ENCODE data around the gene DTX3L.

DNA sequence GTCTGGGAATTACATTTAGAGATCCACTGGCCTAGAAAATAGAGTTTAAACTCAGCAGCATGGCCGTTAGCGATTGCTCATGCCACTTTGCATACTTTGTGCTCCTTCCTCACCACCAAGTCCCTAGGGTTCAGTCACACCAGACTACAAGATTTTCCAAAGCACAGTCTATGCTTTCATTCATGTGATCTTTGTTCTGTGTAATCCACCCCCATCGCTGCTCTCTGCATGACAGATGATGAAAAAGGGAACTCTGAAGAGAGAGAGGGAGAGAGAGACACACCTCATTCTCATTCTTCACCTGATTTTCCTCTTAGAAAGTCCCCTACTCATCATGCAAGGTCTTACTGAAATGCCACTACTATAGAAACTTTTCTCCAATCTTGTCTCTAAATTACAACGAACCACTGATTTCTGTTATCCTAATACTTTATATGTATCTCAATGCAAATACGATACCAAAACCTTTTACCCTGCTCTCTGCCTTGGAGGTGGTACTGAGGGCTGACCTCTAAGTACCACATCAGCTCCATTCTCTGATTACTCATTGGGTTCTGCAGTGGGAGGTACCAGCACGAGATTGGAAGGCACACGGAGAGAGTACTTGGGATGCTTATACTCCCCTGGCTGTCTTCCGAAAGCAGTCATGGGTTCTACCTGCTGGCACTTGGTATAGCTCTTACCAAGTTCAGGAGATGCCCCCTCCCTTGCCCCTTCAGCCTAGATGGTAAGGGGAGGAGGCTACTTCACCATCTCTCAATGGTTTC, 12.2 kb downstream of the DTX3L start:
- TF ChIP-seq EZH2 (IDR thresholded peaks at IDR 0.05) (no peak), FOXP2 (optimal IDR thresholded peaks at IDR 0.05; ENCODE audit: control extremely low read depth, extremely low read length, insufficient read depth) (no peak)

Data from SK-N-MC (cell line).